Activated CD8-positive, alpha-beta T cell treated with anti-CD3 and anti-CD28 coated beads, Interleukin-2, amount 10 ng/mL, durations not matched to agents 7 days and 5 days (primary cell): ENCODE measurements around the gene IL17B. TPM values are rescaled to one million over a fixed set of nuclear protein-coding genes. Genes with fewer than 3 reads are reported as not detected.

Experiments used
- ATAC-seq: fragments of 150-1000 bp; cut with Tn5 transposase; one replicate; pipeline ENCODE4 v1.10.0; 2021; ENCODE audit warnings: moderate library complexity
- CTCF ChIA-PET: fragments of 350-600 bp; sonication (Branson Sonifier 250); formaldehyde crosslinking; loops from one replicate; lab custom pipeline; 2021; ENCODE audit warnings: antibody characterized with exemption; lab: Charles Lee
- POLR2A ChIA-PET: fragments of 350-600 bp; sonication (Branson Sonifier 250); formaldehyde crosslinking; loops from one replicate; lab custom pipeline; 2021; ENCODE audit warnings: antibody characterized with exemption; lab: Charles Lee
- DNase-seq: peaks from one replicate; pipeline ENCODE4 v3.0.0-alpha.2; 2020
- H3K27ac Mint-ChIP-seq: one replicate; pipeline ENCODE4 v1.8.0; 2021; ENCODE audit warnings: mild to moderate bottlenecking, mixed read lengths
- H3K27me3 Mint-ChIP-seq: one replicate; pipeline ENCODE4 v1.8.0; 2021; ENCODE audit warnings: low read depth, mixed read lengths
- H3K36me3 Mint-ChIP-seq: one replicate; pipeline ENCODE4 v1.8.0; 2021; ENCODE audit warnings: low read depth, mixed read lengths
- H3K4me1 Mint-ChIP-seq: one replicate; pipeline ENCODE4 v1.8.0; 2021; ENCODE audit warnings: low read depth, mixed read lengths
- H3K4me3 Mint-ChIP-seq: one replicate; pipeline ENCODE4 v1.8.0; 2021; ENCODE audit warnings: mild to moderate bottlenecking, mixed read lengths
- H3K9me3 Mint-ChIP-seq: one replicate; pipeline ENCODE4 v1.8.0; 2022; ENCODE audit warnings: mixed read lengths; ENCODE audit not compliant: insufficient read depth
- total RNA-seq, 2 experiments: library from RNA; stranded (reverse); gene quantifications; one replicate each; pipeline ENCODE4 v1.2.3, GENCODE V29; 2021

Gene IL17B
- total RNA-seq, 2 experiments from 2014 or later, result not detected

DNA sequence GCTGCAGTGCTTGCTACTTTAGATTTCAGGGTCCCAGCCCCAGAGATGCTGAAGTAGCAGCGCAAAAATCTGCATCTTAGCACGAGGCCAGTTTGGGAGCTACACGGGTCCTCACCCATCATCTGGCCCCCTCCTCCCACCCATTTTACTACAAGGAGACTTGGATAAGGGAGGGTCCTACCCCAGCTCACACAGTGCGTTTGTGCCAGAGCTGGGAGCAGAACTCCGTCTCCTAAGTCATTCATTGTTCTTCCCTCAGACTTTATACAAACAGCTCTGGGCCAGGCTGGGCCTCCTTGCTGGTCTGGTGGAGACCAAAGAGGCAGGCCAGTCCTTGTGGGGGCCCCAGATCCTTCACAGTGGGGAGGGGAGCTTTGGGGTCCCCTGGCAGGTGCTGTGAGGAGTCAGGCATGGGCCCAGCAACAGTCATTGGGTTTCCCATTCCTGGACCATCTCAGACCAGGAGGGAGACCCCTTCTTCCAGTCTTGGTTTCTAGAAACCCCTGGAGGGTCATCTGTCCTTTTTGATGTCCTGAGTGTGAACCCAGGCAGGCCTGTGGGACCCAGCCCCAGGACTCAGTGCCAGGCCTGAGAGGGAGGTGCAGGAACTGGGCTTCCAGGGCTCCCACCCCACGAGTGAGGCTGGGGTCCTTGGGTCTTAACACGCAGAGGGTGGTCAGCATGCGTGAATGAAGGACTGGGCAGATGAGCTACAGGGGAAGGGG lies 2.3 kb upstream of the IL17B start:
- H3K9me3 Mint-ChIP-seq, result no peaks in the 10 kb centered on the region
- ATAC-seq, result no peak
- H3K27me3 Mint-ChIP-seq, result no peaks in the 10 kb centered on the region
- ChIA-PET CTCF (interaction anchor here (0.6 to 5.6 kb wide), 18 partner anchors 9 to 1877 kb away, joined by 3 to 36 read pairs (median 4); partner anchors contain the start of gene GRPEL2), POLR2A (no interaction called here)
- H3K36me3 Mint-ChIP-seq, result no peaks in the 10 kb centered on the region
- no peak overlapping the region for H3K27ac Mint-ChIP-seq
- DNase-seq, result no peak
- no peak overlapping the region for H3K4me3 Mint-ChIP-seq
- no peaks in the 10 kb centered on the region for H3K4me1 Mint-ChIP-seq

DNA sequence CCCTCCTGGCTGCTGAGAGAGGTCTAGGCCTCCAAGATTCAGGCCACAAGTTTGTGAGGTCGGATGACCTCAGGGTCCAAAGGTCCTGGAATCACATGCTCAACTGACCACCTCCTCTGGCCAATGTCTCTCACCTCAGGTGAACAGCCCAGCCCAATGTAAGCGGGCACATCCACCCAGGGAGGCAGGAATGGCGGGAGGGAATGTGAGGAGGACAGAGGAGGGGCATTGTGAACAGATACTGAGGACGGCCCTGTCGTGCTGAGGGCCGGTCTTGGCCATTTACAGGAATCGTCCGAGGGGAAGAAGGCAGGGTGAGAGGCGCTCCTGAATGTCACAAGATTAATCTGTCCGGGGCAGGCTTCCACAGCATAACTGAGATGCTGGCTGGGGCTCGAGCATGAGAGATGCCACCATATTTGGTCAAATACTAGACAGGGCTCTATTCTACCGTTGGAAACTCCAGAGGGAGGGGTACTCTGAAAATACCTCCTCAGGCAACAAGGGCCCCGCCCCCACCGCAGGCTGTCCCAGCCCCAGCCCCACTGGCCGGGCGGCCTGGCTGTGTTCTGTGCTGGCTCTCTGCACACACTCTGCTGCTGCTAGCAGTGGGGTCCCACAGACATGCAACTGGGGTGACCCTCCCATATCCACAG lies 1.5 kb upstream of the IL17B start:
- H3K4me3 Mint-ChIP-seq, result no peak overlapping the region
- no peaks in the 10 kb centered on the region for H3K4me1 Mint-ChIP-seq
- no peaks in the 10 kb centered on the region for H3K27me3 Mint-ChIP-seq
- H3K27ac Mint-ChIP-seq, result no peak overlapping the region
- no peaks in the 10 kb centered on the region for H3K9me3 Mint-ChIP-seq
- ATAC-seq (no peak), DNase-seq (no peak)
- POLR2A ChIA-PET, result no interaction called here
- no peaks in the 10 kb centered on the region for H3K36me3 Mint-ChIP-seq
- CTCF ChIA-PET, result interaction anchor here (0.7 to 5.6 kb wide), 17 partner anchors 8 to 195 kb away, joined by 3 to 36 read pairs (median 4); no protein-coding TSS in a partner anchor

DNA sequence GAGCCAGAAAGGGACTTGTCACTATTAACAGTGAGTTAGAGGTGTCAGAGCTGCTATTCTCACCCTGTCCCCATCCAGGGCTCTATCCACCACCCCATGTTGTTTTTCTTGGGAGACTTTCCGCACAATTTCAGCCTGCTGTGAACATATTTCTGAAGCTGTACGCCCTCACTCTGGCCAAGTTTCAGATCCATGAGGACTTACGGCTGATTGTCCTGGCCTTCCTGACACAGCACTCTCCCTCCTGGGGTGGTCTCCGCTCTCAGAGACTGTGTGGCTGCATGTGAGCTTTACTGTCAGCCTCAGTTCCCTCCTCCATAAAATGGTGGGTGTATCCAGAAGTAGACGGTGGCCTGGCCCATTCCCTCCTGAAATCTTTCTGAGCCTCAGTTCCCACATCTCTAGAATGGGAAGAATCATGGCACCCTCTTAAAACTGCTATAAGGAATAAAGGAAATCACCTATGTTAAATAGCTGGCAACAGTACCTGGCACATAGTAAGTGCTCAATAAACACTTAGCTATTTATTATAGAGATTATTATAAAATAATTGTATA lies 804 bp upstream of the IL17B start:
- ATAC-seq (no peak), DNase-seq (no peak)
- Mint-ChIP-seq H3K36me3 (no peaks in the 10 kb centered on the region), H3K27ac (no peak overlapping the region), H3K4me1 (no peaks in the 10 kb centered on the region), H3K9me3 (no peaks in the 10 kb centered on the region), H3K27me3 (no peaks in the 10 kb centered on the region), H3K4me3 (no peak overlapping the region)
- POLR2A ChIA-PET, result no interaction called here
- CTCF ChIA-PET, result interaction anchor here (0.9 to 3.1 kb wide), 6 partner anchors 8 to 185 kb away, joined by 4 to 15 read pairs (median 4); no protein-coding TSS in a partner anchor

DNA sequence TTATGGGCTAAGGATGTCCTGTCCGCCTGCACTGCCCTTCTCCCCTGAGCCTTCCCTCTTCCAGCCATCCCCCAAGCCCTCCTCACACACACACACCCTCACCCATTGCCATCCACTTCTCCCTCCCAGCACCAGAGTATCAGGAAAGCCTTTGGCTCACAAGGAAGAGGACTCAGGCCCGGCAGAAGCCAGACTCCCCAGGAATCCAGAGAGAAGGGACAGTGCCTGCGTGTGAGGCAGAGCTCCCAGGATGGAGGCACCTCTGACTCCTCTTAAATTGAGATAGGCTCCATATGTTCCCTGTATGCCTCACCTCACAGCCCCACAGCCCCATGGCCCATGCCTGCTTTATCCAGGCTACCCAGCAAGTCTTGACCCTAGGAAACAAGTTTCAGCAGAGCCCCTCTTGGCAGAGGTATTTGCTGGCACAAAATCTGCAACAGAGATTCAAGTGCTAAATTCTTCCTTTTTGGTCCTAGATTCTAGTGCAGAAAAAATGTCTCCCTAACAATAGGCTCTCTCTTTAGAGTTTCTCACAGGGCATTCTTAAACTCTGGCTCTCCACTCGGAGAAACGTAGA lies 761 bp downstream of the IL17B start:
- H3K9me3 Mint-ChIP-seq, result no peaks in the 10 kb centered on the region
- ChIA-PET CTCF (interaction anchor here (1.1 kb wide), 1 partner anchor 11 kb away, joined by 3 read pairs; no protein-coding TSS in a partner anchor), POLR2A (no interaction called here)
- no peak overlapping the region for H3K4me3 Mint-ChIP-seq
- no peaks in the 10 kb centered on the region for H3K4me1 Mint-ChIP-seq
- H3K36me3 Mint-ChIP-seq, result no peaks in the 10 kb centered on the region
- DNase-seq (no peak), ATAC-seq (no peak)
- no peaks in the 10 kb centered on the region for H3K27me3 Mint-ChIP-seq
- no peak overlapping the region for H3K27ac Mint-ChIP-seq

DNA sequence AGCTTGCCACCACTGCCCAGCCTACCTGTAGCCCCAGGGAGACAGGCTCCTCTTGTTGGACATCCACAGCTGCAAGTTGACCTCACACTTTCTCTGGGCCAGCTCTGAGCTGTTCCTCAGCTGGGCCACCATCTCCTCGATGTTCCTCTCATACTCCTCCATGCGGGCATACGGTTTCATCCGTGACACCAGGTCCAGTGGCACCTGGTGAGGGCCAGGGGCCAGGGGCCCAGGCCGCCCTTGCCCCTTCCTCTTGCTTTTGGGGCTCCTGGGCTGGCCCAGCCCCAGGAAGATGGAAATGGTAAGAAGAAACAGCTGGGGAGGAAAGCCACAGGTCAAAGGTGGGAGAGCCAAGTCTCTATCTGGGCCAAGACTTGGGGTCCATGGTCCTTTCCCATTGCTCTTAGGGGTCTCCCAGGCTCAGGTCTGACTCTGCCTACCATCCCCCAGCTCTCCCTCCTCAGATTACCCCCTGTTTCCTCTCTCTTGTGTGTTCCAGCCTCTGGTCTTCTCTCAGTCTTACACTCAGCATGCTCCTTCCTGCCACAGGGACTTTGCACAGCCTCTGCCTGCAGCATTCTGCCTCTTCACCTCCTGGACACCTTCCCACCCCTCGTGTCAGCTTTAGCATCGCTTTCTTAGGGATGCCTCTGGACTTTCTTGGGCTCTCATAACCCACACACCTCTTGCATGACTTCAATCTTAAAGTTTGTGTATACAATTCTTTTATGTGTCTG lies 2.2 kb downstream of the IL17B start:
- POLR2A ChIA-PET, result interaction anchor here (1.3 kb wide), 1 partner anchor 9 kb away, joined by 3 read pairs; no protein-coding TSS in a partner anchor
- H3K27ac Mint-ChIP-seq, result no peak overlapping the region
- CTCF ChIA-PET, result interaction anchor here (1.0 to 7.6 kb wide), 5 partner anchors 10 to 59 kb away, joined by 3 to 94 read pairs (median 4); partner anchors contain the start of gene PCYOX1L
- ATAC-seq (no peak), DNase-seq (no peak)
- no peak overlapping the region for H3K4me3 Mint-ChIP-seq
- H3K27me3 Mint-ChIP-seq, result no peaks in the 10 kb centered on the region
- H3K36me3 Mint-ChIP-seq, result no peaks in the 10 kb centered on the region
- H3K4me1 Mint-ChIP-seq, result no peaks in the 10 kb centered on the region
- H3K9me3 Mint-ChIP-seq, result no peaks in the 10 kb centered on the region

DNA sequence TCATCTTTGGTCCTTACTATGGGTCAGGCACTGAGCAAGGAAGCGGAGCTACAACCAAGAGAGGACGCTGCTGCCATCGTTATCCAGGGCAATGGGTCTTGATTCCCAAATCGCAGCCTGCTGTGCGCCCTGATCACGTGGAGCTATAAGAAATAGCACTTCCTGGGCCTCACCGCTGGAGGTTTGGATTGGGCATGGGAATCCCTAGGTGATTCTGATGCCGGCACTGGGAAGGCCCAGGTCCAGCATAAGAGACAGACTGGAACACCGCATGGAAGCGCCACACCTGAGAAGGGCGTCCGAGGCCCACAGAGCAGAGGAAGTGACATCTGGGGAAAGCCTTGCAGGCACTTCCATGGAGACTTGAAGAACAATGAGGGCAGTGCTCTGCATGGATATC lies 3.0 kb downstream of the IL17B start:
- DNase-seq (no peak), ATAC-seq (no peak)
- Mint-ChIP-seq H3K4me3 (no peak overlapping the region), H3K4me1 (no peaks in the 10 kb centered on the region), H3K27me3 (no peaks in the 10 kb centered on the region), H3K27ac (no peak overlapping the region), H3K9me3 (no peaks in the 10 kb centered on the region), H3K36me3 (no peaks in the 10 kb centered on the region)
- ChIA-PET POLR2A (interaction anchor here (1.3 kb wide), 1 partner anchor 8 kb away, joined by 3 read pairs; no protein-coding TSS in a partner anchor), CTCF (interaction anchor here (1.0 to 7.6 kb wide), 6 partner anchors 9 to 59 kb away, joined by 3 to 94 read pairs (median 4); partner anchors contain the start of gene PCYOX1L)

DNA sequence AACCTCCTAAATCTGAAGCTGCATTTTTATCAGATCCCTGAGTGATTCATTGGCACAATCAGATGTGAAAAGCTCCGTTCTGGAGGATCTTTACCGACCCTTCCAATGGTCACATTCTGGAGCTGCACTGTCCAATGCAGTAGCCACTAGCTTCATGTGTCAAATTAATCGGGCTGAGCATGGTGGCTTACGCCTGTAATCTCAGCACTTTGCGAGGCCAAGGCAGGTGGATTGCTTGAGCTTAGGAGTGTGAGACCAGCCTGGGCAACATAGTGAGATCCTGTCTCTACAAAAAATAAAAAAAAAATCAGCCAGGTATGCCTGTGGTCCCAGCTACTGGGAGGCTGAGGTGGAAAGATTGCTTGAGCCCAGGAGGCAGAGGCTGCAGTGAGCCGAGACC lies 3.7 kb downstream of the IL17B start:
- no peak overlapping the region for H3K4me3 Mint-ChIP-seq
- no peaks in the 10 kb centered on the region for H3K36me3 Mint-ChIP-seq
- ATAC-seq (no peak), DNase-seq (no peak)
- H3K27ac Mint-ChIP-seq, result no peak overlapping the region
- POLR2A ChIA-PET, result no interaction called here
- no peaks in the 10 kb centered on the region for H3K9me3 Mint-ChIP-seq
- H3K4me1 Mint-ChIP-seq, result no peaks in the 10 kb centered on the region
- CTCF ChIA-PET, result interaction anchor here (1.1 to 7.6 kb wide), 4 partner anchors 9 to 58 kb away, joined by 3 to 94 read pairs (median 8); no protein-coding TSS in a partner anchor
- no peaks in the 10 kb centered on the region for H3K27me3 Mint-ChIP-seq

DNA sequence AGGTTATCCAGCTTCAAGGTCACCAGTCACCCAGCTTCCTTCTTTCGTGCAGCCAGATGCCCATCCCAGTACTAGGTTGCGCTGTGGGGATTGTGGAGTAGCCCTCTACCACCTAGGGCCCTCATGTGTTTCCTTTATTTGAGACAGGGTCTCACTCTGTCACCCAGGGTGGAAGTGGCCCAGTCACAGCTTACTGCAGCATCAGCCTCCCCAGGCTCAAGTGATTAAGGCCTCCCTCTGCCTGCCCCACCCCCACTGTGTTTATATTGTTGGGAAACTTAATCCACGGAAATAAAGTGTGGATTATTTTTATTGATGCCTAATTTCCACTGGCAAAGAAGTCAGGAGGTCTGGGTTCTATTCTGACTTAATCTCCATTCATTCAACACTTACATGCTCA lies 4.3 kb downstream of the IL17B start:
- H3K4me1 Mint-ChIP-seq, result no peaks in the 10 kb centered on the region
- ChIA-PET CTCF (interaction anchor here (1.2 to 7.6 kb wide), 4 partner anchors 8 to 57 kb away, joined by 4 to 94 read pairs (median 9); partner anchors contain the start of gene PCYOX1L), POLR2A (no interaction called here)
- no peak overlapping the region for H3K4me3 Mint-ChIP-seq
- H3K27ac Mint-ChIP-seq, result no peak overlapping the region
- DNase-seq (no peak), ATAC-seq (no peak)
- no peaks in the 10 kb centered on the region for H3K27me3 Mint-ChIP-seq
- no peaks in the 10 kb centered on the region for H3K9me3 Mint-ChIP-seq
- no peaks in the 10 kb centered on the region for H3K36me3 Mint-ChIP-seq

DNA sequence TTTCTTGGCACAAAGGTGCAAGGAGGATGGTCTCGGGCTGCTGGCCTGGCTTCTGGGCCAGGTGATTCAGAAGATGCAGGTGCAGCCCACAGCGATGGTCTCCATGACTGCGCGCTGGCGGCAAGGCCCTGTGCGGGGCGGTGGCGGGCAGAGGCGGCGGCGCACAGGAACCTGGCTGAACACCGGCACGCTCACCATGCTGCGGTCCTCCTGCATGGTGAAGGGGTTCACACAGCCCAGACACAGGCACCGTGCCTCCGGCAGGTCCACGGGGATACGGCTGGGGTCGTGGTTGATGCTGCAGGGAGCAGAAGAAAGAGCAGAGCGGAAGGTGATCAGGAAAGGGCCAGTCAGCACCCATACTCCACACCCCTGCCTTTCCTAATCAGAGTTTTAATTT lies 4.8 kb downstream of the IL17B start:
- ATAC-seq, result no peak
- Mint-ChIP-seq H3K27me3 (no peaks in the 10 kb centered on the region), H3K36me3 (no peaks in the 10 kb centered on the region), H3K9me3 (no peaks in the 10 kb centered on the region), H3K27ac (no peak overlapping the region), H3K4me3 (no peak overlapping the region), H3K4me1 (no peaks in the 10 kb centered on the region)
- ChIA-PET POLR2A (no interaction called here), CTCF (interaction anchor here (0.9 to 7.6 kb wide), 4 partner anchors 10 to 57 kb away, joined by 3 to 94 read pairs (median 4); partner anchors contain the start of gene PCYOX1L)
- no peak for DNase-seq

DNA sequence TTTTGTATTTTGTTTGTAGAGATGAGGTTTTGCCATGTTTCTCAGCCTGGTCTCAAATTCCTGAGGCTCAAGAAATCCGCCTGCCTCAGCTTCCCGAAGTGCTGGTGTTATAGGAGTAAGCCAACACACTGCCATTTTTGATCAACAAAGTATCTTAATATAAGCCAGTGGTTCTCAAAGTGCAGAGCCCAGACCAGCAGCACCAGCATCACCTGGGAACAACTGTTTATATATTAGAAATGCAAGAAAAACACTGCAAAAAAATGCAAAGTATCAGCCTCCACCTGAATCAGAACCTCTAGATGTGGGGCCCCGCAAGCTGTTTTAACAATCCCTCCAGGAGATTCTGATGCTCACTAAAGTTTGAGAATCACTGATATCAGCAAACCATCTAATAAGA lies 6.2 kb downstream of the IL17B start:
- peaks cover 10% of the 10 kb centered on the region for H3K36me3 Mint-ChIP-seq
- no peak overlapping the region for H3K4me3 Mint-ChIP-seq
- DNase-seq (no peak), ATAC-seq (no peak)
- POLR2A ChIA-PET, result no interaction called here
- no peaks in the 10 kb centered on the region for H3K4me1 Mint-ChIP-seq
- no peaks in the 10 kb centered on the region for H3K27me3 Mint-ChIP-seq
- CTCF ChIA-PET, result interaction anchor here (0.9 to 7.6 kb wide), 13 partner anchors 8 to 192 kb away, joined by 3 to 94 read pairs (median 5); partner anchors contain the start of gene PCYOX1L
- H3K27ac Mint-ChIP-seq, result no peak overlapping the region
- H3K9me3 Mint-ChIP-seq, result no peaks in the 10 kb centered on the region
